OCI-LY1 (cell line): ENCODE results near the gene RASGRF2.

Source experiments
- H2AFZ ChIP-seq: fragments of 200-600 bp; sonication (generic), shearing (Covaris generic); 2 replicates; pipeline ENCODE4 v1.6.0; 2014; ENCODE audit warnings: antibody characterized with exemption, mild to moderate bottlenecking, low read length
- H3F3A ChIP-seq: fragments of 200-600 bp; sonication (generic), shearing (Covaris generic); 2 replicates; pipeline ENCODE4 v1.6.0; 2014; ENCODE audit warnings: mild to moderate bottlenecking, antibody characterized with exemption, low read length, moderate library complexity; ENCODE audit not compliant: insufficient read depth
- H3K27ac ChIP-seq: fragments of 200-600 bp; sonication (generic); 2 replicates; pipeline ENCODE4 v1.5.1; 2014; ENCODE audit warnings: low read length, mixed run types, mild to moderate bottlenecking, low read depth; ENCODE audit not compliant: poor library complexity, severe bottlenecking
- H3K27me3 ChIP-seq: fragments of 200-600 bp; sonication (generic); 2 replicates; pipeline ENCODE4 v1.6.0; 2014; ENCODE audit warnings: antibody characterized with exemption, mild to moderate bottlenecking, low read length, moderate library complexity; ENCODE audit not compliant: insufficient read depth
- H3K36me3 ChIP-seq: fragments of 200-600 bp; sonication (generic); 2 replicates; pipeline ENCODE4 v1.6.1; 2014; ENCODE audit warnings: mild to moderate bottlenecking, antibody characterized with exemption, low read length, moderate library complexity, mixed read lengths; ENCODE audit not compliant: insufficient read depth
- H3K4me1 ChIP-seq: fragments of 200-600 bp; sonication (generic); 2 replicates; pipeline ENCODE4 v1.5.1; 2014; ENCODE audit warnings: mild to moderate bottlenecking, low read length, moderate library complexity; ENCODE audit not compliant: insufficient read depth, severe bottlenecking
- H3K4me2 ChIP-seq: fragments of 200-600 bp; sonication (generic), shearing (Covaris generic); 2 replicates; pipeline ENCODE4 v1.6.1; 2014; ENCODE audit warnings: low read length
- H3K4me3 ChIP-seq: fragments of 200-600 bp; sonication (generic); 2 replicates; pipeline ENCODE4 v1.5.1; 2014; ENCODE audit warnings: low read length, low read depth, mild to moderate bottlenecking, mixed read lengths; ENCODE audit not compliant: poor library complexity, severe bottlenecking
- H3K79me2 ChIP-seq: fragments of 200-600 bp; shearing (Covaris generic); 2 replicates; pipeline ENCODE4 v1.6.1; 2016; ENCODE audit warnings: mixed run types, low read length, mixed read lengths; ENCODE audit not compliant: insufficient read depth
- H3K9ac ChIP-seq: fragments of 200-600 bp; sonication (generic), shearing (Covaris generic); 2 replicates; pipeline ENCODE4 v1.6.1; 2014; ENCODE audit warnings: mild to moderate bottlenecking, low read length, mixed read lengths
- H3K9me2 ChIP-seq: fragments of 200-600 bp; sonication (generic), shearing (Covaris generic); 2 replicates; pipeline ENCODE4 v1.6.1; 2014; ENCODE audit warnings: low read depth, mild to moderate bottlenecking, low read length, mixed read lengths
- H3K9me3 ChIP-seq: fragments of 200-600 bp; shearing (Covaris generic); 2 replicates; pipeline ENCODE4 v1.6.1; 2014; ENCODE audit warnings: low read length, mixed read lengths
- H4K20me1 ChIP-seq: fragments of 200-600 bp; sonication (generic), shearing (Covaris generic); 2 replicates; pipeline ENCODE4 v1.6.0; 2016; ENCODE audit warnings: mild to moderate bottlenecking, low read length; ENCODE audit not compliant: insufficient read depth
- CTCF ChIP-seq: fragments of 200-600 bp; sonication (generic), shearing (Covaris generic); IDR thresholded peaks from 2 replicates; pipeline ENCODE4 v1.5.1; 2017; ENCODE audit warnings: mild to moderate bottlenecking, antibody characterized with exemption, low read length, moderate library complexity, mixed read lengths
- EZH2 ChIP-seq: fragments of 200-600 bp; sonication (generic), shearing (Covaris generic); IDR thresholded peaks from 2 replicates; pipeline ENCODE4 v1.8.0; 2017; ENCODE audit warnings: borderline replicate concordance, mixed run types, mild to moderate bottlenecking, antibody characterized with exemption, low read length, moderate library complexity, mixed read lengths

Gene RASGRF2

GRCh38 chr5:81187885-81188284 is 227.7 kb downstream of the RASGRF2 start:
- no peaks in the 10 kb centered on the region for H3K9me3 ChIP-seq

DNA sequence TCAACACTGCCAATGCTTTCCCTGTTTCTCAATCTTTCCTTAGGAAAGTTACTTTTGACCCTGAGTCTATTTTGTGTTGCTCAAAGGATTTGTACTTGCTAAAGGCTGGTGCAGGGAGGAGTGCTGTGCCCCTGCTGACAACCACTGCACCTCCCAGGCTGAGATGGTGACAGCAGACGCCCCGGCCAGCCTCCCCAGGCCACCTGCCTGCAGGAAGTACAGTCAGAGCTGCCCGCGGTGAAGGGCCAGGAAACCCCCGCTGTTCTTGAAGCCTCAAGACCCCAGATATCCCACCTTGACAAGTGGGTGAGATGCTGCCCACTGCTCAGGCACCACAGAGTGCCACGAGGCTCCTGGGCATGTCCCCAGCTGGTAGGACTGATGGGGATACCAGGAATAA is 228.8 kb downstream of the RASGRF2 start:
- TF ChIP-seq EZH2 (no peak), CTCF (no peak)
- Histone ChIP-seq H3K27me3 (no peaks in the 10 kb centered on the region), H3K4me1 (no peaks in the 10 kb centered on the region), H3F3A (no peaks in the 10 kb centered on the region), H3K9me3 (no peaks in the 10 kb centered on the region), H2AFZ (no peak overlapping the region), H3K9ac (no peak overlapping the region), H3K27ac (no peak overlapping the region), H4K20me1 (no peaks in the 10 kb centered on the region), H3K4me2 (no peak overlapping the region), H3K4me3 (no peak overlapping the region), H3K79me2 (no peaks in the 10 kb centered on the region), H3K36me3 (no peaks in the 10 kb centered on the region), H3K9me2 (no peaks in the 10 kb centered on the region)

More at GRCh38 chr5:81187885-81188284, 227.7 kb downstream of the RASGRF2 start:
- no peaks in the 10 kb centered on the region for H3K36me3 ChIP-seq
- H3K9me2 ChIP-seq: no peaks in the 10 kb centered on the region
- H3K4me1 ChIP-seq: no peaks in the 10 kb centered on the region
- TF ChIP-seq CTCF: no peak
- no peak for TF ChIP-seq EZH2
- no peak overlapping the region for H3K9ac ChIP-seq
- no peaks in the 10 kb centered on the region for H3K79me2 ChIP-seq
- no peaks in the 10 kb centered on the region for H4K20me1 ChIP-seq
- no peak overlapping the region for H3K4me2 ChIP-seq
- H3F3A ChIP-seq: no peaks in the 10 kb centered on the region
- no peaks in the 10 kb centered on the region for H3K27me3 ChIP-seq
- H2AFZ ChIP-seq: no peak overlapping the region
- H3K4me3 ChIP-seq: no peak overlapping the region
- no peak overlapping the region for H3K27ac ChIP-seq

GRCh38 chr5:81189875-81190498 is 229.8 kb downstream of the RASGRF2 start:
- H3K4me2 ChIP-seq: no peak overlapping the region
- no peak overlapping the region for H3K27ac ChIP-seq
- no peaks in the 10 kb centered on the region for H3K36me3 ChIP-seq
- no peak overlapping the region for H2AFZ ChIP-seq
- no peaks in the 10 kb centered on the region for H3K27me3 ChIP-seq
- no peaks in the 10 kb centered on the region for H3F3A ChIP-seq
- no peaks in the 10 kb centered on the region for H3K79me2 ChIP-seq
- no peaks in the 10 kb centered on the region for H3K9me3 ChIP-seq
- H3K9me2 ChIP-seq: no peaks in the 10 kb centered on the region
- no peaks in the 10 kb centered on the region for H4K20me1 ChIP-seq
- H3K4me3 ChIP-seq: no peak overlapping the region
- no peak overlapping the region for H3K9ac ChIP-seq
- peaks cover 3% of the 10 kb centered on the region for H3K4me1 ChIP-seq
- TF ChIP-seq CTCF: no peak
- no peak for TF ChIP-seq EZH2
